Subcutaneous abdominal adipose tissue (tissue), 5 donors: ENCODE results near the gene ACER2.
"Not testable (repeated sequence)": the region's sequence is repeated elsewhere in the genome, so short reads cannot be mapped to it uniquely, and the experiment has no call there.

Source experiments
- H3K27ac ChIP-seq: one replicate; pipeline ENCODE4 v1.7.0; 2013; ENCODE audit warnings: low read depth, mild to moderate bottlenecking, inconsistent platforms, low read length, moderate library complexity
- H3K27me3 ChIP-seq, 5 donors: one replicate each; pipeline ENCODE4 v1.7.0; 2013; ENCODE audit warnings: low read length in 5 of 5, inconsistent platforms in 1 of 5; ENCODE audit not compliant: control insufficient read depth in 5 of 5, insufficient read depth in 4 of 5
- H3K36me3 ChIP-seq, 5 donors: one replicate each; pipeline ENCODE4 v1.7.0; 2013; ENCODE audit warnings: low read length in 5 of 5; ENCODE audit not compliant: control insufficient read depth in 5 of 5, insufficient read depth in 5 of 5
- H3K4me1 ChIP-seq, 5 donors: one replicate each; pipeline ENCODE4 v1.7.0; 2013; ENCODE audit warnings: low read length in 5 of 5, mild to moderate bottlenecking in 3 of 5, moderate library complexity in 1 of 5; ENCODE audit not compliant: control insufficient read depth in 5 of 5, insufficient read depth in 5 of 5
- H3K4me3 ChIP-seq, 5 donors: one replicate each; pipeline ENCODE4 v1.7.0; 2013; ENCODE audit warnings: low read length in 5 of 5, low read depth in 1 of 5
- H3K9ac ChIP-seq, 5 donors: one replicate each; pipeline ENCODE4 v1.7.0; 2013; ENCODE audit warnings: low read length in 5 of 5, mild to moderate bottlenecking in 4 of 5, moderate library complexity in 3 of 5
- H3K9me3 ChIP-seq, 5 donors: one replicate each; pipeline ENCODE4 v1.7.0; 2013; ENCODE audit warnings: low read length in 5 of 5; ENCODE audit not compliant: control insufficient read depth in 5 of 5
- donor health status: healthy.
- donor health status: healthy.
- donor health status: healthy.
- donor health status: healthy.
- donor health status: healthy.

ACER2 gene

GRCh38 chr9:19423163-19423562, 14.4 kb downstream of the ACER2 start:
- no peak overlapping the region for H3K27ac ChIP-seq
- no peaks in the 10 kb centered on the region for H3K27me3 ChIP-seq
- no peak overlapping the region for H3K9ac ChIP-seq
- H3K9me3 ChIP-seq: no peaks in the 10 kb centered on the region
- H3K4me3 ChIP-seq: no peak overlapping the region
- peaks cover 9 to 20% (median 16%) of the 10 kb centered on the region in 5 donors for H3K36me3 ChIP-seq
- H3K4me1 ChIP-seq: peaks cover 7 to 19% (median 19%) of the 10 kb centered on the region in 5 donors

GRCh38 chr9:19424176-19424779, 15.5 kb downstream of the ACER2 start:
- H3K36me3 ChIP-seq: peaks cover 9 to 20% (median 16%) of the 10 kb centered on the region in 5 donors
- H3K4me3 ChIP-seq: no peak overlapping the region
- H3K27ac ChIP-seq: peak overlapping the region; percentile 66
- H3K9ac ChIP-seq: peak overlapping the region in 1 of 5 donors; percentile 40
- H3K9me3 ChIP-seq: no peaks in the 10 kb centered on the region
- H3K27me3 ChIP-seq: no peaks in the 10 kb centered on the region
- H3K4me1 ChIP-seq: peaks cover 7 to 19% (median 19%) of the 10 kb centered on the region in 5 donors

- Histone ChIP-seq H3K27ac (peak overlapping the region; percentile 93), H3K9ac (no peak overlapping the region), H3K4me1 (peaks cover 4 to 34% (median 32%) of the 10 kb centered on the region in 5 donors), H3K9me3 (no peaks in the 10 kb centered on the region), H3K27me3 (no peaks in the 10 kb centered on the region), H3K4me3 (no peak overlapping the region), H3K36me3 (peaks cover 9 to 19% (median 16%) of the 10 kb centered on the region in 5 donors)
These were observed 20.8 kb downstream of the ACER2 start for GRCh38 chr9:19429595-19429994.

- peaks cover 4 to 30% (median 28%) of the 10 kb centered on the region in 5 donors for H3K4me1 ChIP-seq
- no peaks in the 10 kb centered on the region for H3K27me3 ChIP-seq
- no peak overlapping the region for H3K4me3 ChIP-seq
- peak overlapping the region in 3 of 5 donors; percentile 19 to 47 (median 46) for H3K9ac ChIP-seq
- peaks cover 5 to 19% (median 18%) of the 10 kb centered on the region in 5 donors for H3K36me3 ChIP-seq
- no peaks in the 10 kb centered on the region for H3K9me3 ChIP-seq
- H3K27ac ChIP-seq: peak overlapping the region; percentile 93
These were observed 21.5 kb downstream of the ACER2 start for GRCh38 chr9:19430201-19430760.

- no peak overlapping the region for H3K4me3 ChIP-seq
- H3K27me3 ChIP-seq: no peaks in the 10 kb centered on the region
- H3K36me3 ChIP-seq: peaks cover 0 to 15% (median 14%) of the 10 kb centered on the region in 5 donors
- H3K27ac ChIP-seq: peak overlapping the region; percentile 93
- H3K9ac ChIP-seq: peak overlapping the region in 3 of 5 donors; percentile 59 to 74 (median 63)
- H3K4me1 ChIP-seq: peaks cover 4 to 30% (median 28%) of the 10 kb centered on the region in 5 donors
- H3K9me3 ChIP-seq: no peaks in the 10 kb centered on the region
These were observed 22.8 kb downstream of the ACER2 start for GRCh38 chr9:19431361-19432171.

GRCh38 chr9:19432473-19432872, 23.7 kb downstream of the ACER2 start:
- Histone ChIP-seq H3K9ac (no peak overlapping the region), H3K36me3 (peaks cover under 1 to 23% (median 11%) of the 10 kb centered on the region in 5 donors), H3K4me1 (peaks cover 4 to 35% (median 28%) of the 10 kb centered on the region in 5 donors), H3K4me3 (no peak overlapping the region), H3K27me3 (no peaks in the 10 kb centered on the region), H3K27ac (peak overlapping the region; percentile 93), H3K9me3 (no peaks in the 10 kb centered on the region)

GRCh38 chr9:19433729-19434128, 24.9 kb downstream of the ACER2 start:
- Histone ChIP-seq H3K4me1 (peaks cover 4 to 44% (median 38%) of the 10 kb centered on the region in 5 donors), H3K36me3 (peaks cover 5 to 27% (median 15%) of the 10 kb centered on the region in 5 donors)
- not testable (repeated sequence) for H3K9me3 ChIP-seq, H3K4me3 ChIP-seq, H3K27me3 ChIP-seq, H3K9ac ChIP-seq, H3K27ac ChIP-seq

- Histone ChIP-seq H3K36me3 (peaks cover 8 to 43% (median 13%) of the 10 kb centered on the region in 5 donors), H3K27ac (no peak overlapping the region), H3K9ac (no peak overlapping the region), H3K4me3 (no peak overlapping the region), H3K27me3 (no peaks in the 10 kb centered on the region), H3K4me1 (peaks cover 0 to 37% (median 32%) of the 10 kb centered on the region in 5 donors), H3K9me3 (no peaks in the 10 kb centered on the region)
These were observed 31.6 kb downstream of the ACER2 start for GRCh38 chr9:19440376-19440775.

- H3K4me3 ChIP-seq: peak overlapping the region in 2 of 5 donors; percentile 8 to 50
- H3K9me3 ChIP-seq: no peaks in the 10 kb centered on the region
- H3K4me1 ChIP-seq: peaks cover 0 to 40% (median 32%) of the 10 kb centered on the region in 5 donors
- H3K27me3 ChIP-seq: no peaks in the 10 kb centered on the region
- peaks cover 8 to 47% (median 17%) of the 10 kb centered on the region in 5 donors for H3K36me3 ChIP-seq
- H3K9ac ChIP-seq: peak overlapping the region in 4 of 5 donors; percentile 1 to 62 (median 48)
- no peak overlapping the region for H3K27ac ChIP-seq
These were observed 32.2 kb downstream of the ACER2 start for GRCh38 chr9:19440823-19441580.
